SK-MEL-5 (cell line): ENCODE measurements around the gene LRRC9. TPM values are rescaled to one million over a fixed set of nuclear protein-coding genes. Genes with fewer than 3 reads are reported as not detected.
"Not testable (repeated sequence)": the region's sequence is repeated elsewhere in the genome, so short reads cannot be mapped to it uniquely, and the experiment has no call there.

Experiments
- DNase-seq: peaks from one replicate; pipeline ENCODE4 v3.0.0-alpha.2; 2016; ENCODE audit warnings: low read depth, low spot score
- in situ Hi-C: cut with HindIII; loops from 2 replicates; pipeline ENCODE4 v1.10.0; 2016; ENCODE audit warnings: low sequenced_read_pairs, high pct_unique_total_duplicates, low pct_unique_long_range_greater_than_20kb
- total RNA-seq: library from RNA; depleted of rRNA; stranded (reverse); fragments of >200 nt; shearing (Covaris generic); gene quantifications from 2 replicates; pipeline ENCODE4 v1.2.3, GENCODE V29; 2014

Gene LRRC9
- total RNA-seq, 1 experiment from 2014 or later, result not detected

GRCh38 chr14:59936145-59936544 lies 16.2 kb downstream of the LRRC9 start:
- in situ Hi-C loops, result no loop called here

GRCh38 chr14:59939828-59940227 lies 19.9 kb downstream of the LRRC9 start:
- in situ Hi-C loops, result no loop called here

More at GRCh38 chr14:59936145-59936544, 16.2 kb downstream of the LRRC9 start:
- DNase-seq, result no peak

GRCh38 chr14:59942296-59942862 lies 22.4 kb downstream of the LRRC9 start:
- in situ Hi-C loops, DNase-seq: not testable (repeated sequence)

More at GRCh38 chr14:59939828-59940227, 19.9 kb downstream of the LRRC9 start:
- no peak for DNase-seq

GRCh38 chr14:59944909-59945308 lies 25.0 kb downstream of the LRRC9 start:
- in situ Hi-C loops, result no loop called here
- peak; percentile 4 for DNase-seq

- DNase-seq, in situ Hi-C loops: not testable (repeated sequence)
Observed at GRCh38 chr14:59952141-59952540, 32.2 kb downstream of the LRRC9 start.

- DNase-seq, in situ Hi-C loops: not testable (repeated sequence)
Observed at GRCh38 chr14:59957890-59958289, 37.9 kb downstream of the LRRC9 start.

- in situ Hi-C loops, result no loop called here
- no peak for DNase-seq
Observed at GRCh38 chr14:59959668-59960067, 39.7 kb downstream of the LRRC9 start.

GRCh38 chr14:59961518-59962062 lies 41.6 kb downstream of the LRRC9 start:
- in situ Hi-C loops, result no loop called here
- DNase-seq, result no peak

GRCh38 chr14:59964251-59965007 lies 44.5 kb downstream of the LRRC9 start:
- DNase-seq, result no peak
- in situ Hi-C loops, result no loop called here

GRCh38 chr14:59969319-59969718 lies 49.4 kb downstream of the LRRC9 start:
- in situ Hi-C loops, result no loop called here
- DNase-seq, result no peak

- in situ Hi-C loops, result no loop called here
- DNase-seq, result no peak
Observed at GRCh38 chr14:59981564-59981963, 61.6 kb downstream of the LRRC9 start.

GRCh38 chr14:59983048-59983447 lies 63.1 kb downstream of the LRRC9 start:
- in situ Hi-C loops, result no loop called here
- no peak for DNase-seq

- in situ Hi-C loops, result no loop called here
- no peak for DNase-seq
Observed at GRCh38 chr14:59986556-59987059, 66.7 kb downstream of the LRRC9 start.

GRCh38 chr14:59997449-59997848 lies 77.5 kb downstream of the LRRC9 start:
- in situ Hi-C loops, result no loop called here
- DNase-seq, result peak; percentile 22

GRCh38 chr14:59997966-59998365 lies 78.0 kb downstream of the LRRC9 start:
- no peak for DNase-seq
- in situ Hi-C loops, result no loop called here

- in situ Hi-C loops, result no loop called here
- no peak for DNase-seq
Observed at GRCh38 chr14:59998564-59998963, 78.6 kb downstream of the LRRC9 start.

GRCh38 chr14:60002819-60003492 lies 83.0 kb downstream of the LRRC9 start:
- no peak for DNase-seq
- in situ Hi-C loops, result no loop called here

GRCh38 chr14:60003991-60004390 lies 84.0 kb downstream of the LRRC9 start:
- no peak for DNase-seq
- in situ Hi-C loops, result no loop called here
